ENCODE measurements around the gene UBE4B. TPM values are rescaled to one million over a fixed set of nuclear protein-coding genes. Genes with fewer than 3 reads are reported as not detected.
"Not testable (repeated sequence)": the region's sequence is repeated elsewhere in the genome, so short reads cannot be mapped to it uniquely, and the experiment has no call there.

UBE4B gene
- total and polyA plus RNA-seq, 5 experiments from 2014 or later, result 8.4 to 45.3 (median 10.4) TPM

DNA sequence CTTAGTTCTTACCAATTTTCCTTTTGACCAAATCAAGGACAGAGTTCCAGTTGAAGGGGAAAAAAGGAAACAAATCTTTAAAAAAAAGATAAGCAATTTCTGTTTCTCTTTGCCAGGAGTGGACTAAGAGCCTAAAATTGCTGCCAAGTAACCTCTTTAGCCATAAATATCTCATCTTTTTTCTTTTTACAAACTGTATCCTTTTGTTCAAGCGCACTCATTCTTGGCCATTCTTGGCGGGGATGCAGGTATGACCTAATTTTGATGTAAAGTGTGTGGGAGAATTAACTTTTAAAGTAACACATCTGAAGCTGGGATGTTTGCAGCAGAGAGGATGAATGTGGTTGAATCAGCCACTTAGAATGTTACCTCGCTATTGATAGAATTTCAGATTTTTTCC lies 164.2 kb downstream of the UBE4B start:
- H3K27me3 Mint-ChIP-seq, result peaks cover 0 to 17% (median 9%) of the 10 kb centered on the region in 5 donors
- H3K4me3 Mint-ChIP-seq, result no peak overlapping the region
- POLR2A ChIA-PET, result no interaction called here
- H3K27ac Mint-ChIP-seq, result peak overlapping the region in 1 of 10 donors; percentile 11
- DNase-seq, result no peak
- H3K36me3 Mint-ChIP-seq, result no peaks in the 10 kb centered on the region
- ATAC-seq, result no peak
- H3K9me3 Mint-ChIP-seq, result no peaks in the 10 kb centered on the region
- peaks cover 0 to 2% (median 0%) of the 10 kb centered on the region in 4 donors for H3K4me1 Mint-ChIP-seq

DNA sequence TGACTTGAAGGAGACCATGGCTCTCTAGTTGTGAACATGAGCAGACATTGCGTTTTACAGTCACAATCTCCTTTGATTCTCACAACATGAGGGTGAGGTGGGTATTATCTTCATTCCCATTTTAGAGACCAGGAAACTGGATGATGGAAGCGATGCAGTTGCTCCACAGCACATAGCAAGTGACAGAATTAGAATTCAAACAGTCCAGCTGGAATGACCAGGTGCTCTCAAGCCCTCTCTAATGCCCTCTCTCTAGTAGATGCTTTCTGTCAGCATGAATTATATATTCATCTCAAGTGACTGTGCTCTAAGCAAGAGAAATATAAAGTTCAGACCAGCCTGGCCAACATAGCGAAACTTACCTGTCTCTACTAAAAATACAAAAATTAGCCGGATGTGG lies 167.9 kb downstream of the UBE4B start:
- POLR2A ChIA-PET, result no interaction called here
- no peaks in the 10 kb centered on the region for H3K9me3 Mint-ChIP-seq
- H3K27ac Mint-ChIP-seq, result no peak overlapping the region
- no peaks in the 10 kb centered on the region for H3K36me3 Mint-ChIP-seq
- H3K4me3 Mint-ChIP-seq, result no peak overlapping the region
- H3K4me1 Mint-ChIP-seq, result no peaks in the 10 kb centered on the region
- ATAC-seq, result no peak
- peaks cover 0 to 11% (median 0%) of the 10 kb centered on the region in 5 donors for H3K27me3 Mint-ChIP-seq
- DNase-seq, result no peak

DNA sequence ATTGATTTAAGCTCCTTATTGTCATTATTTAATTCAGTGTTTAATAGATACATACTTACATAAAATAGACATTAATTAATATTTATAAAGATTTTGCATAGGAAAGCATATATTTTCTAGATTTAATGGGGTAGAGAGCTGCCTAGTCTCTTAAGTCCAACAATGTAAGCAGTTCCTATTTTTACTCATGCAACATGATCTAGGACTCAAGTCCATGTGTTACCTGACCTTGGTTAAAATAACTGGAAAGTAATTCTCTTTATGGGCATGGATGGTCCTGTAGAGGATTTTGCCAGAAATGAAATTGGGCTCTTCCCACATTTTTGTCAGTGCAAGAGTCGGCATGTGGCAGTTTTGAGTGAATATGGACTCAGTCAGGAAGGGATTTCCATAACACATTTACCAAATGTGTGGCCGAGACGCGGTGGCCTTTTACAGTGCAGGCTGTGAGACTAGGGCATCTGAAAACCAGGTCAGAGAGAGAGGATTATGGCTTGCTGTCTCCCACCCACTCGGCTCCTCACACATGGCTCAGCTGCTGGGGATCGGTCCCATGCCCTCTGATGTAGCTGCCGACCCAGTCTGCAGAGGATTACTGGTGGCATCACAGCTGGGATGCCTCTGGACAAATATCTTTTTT lies 171.4 kb downstream of the UBE4B start:
- POLR2A ChIA-PET, result no interaction called here
- Mint-ChIP-seq H3K9me3 (no peaks in the 10 kb centered on the region), H3K4me3 (no peak overlapping the region), H3K36me3 (no peaks in the 10 kb centered on the region), H3K27ac (no peak overlapping the region), H3K27me3 (peaks cover 0 to 11% (median 2%) of the 10 kb centered on the region in 5 donors), H3K4me1 (peaks cover 0 to under 1% (median 0%) of the 10 kb centered on the region in 4 donors)
- DNase-seq, result no peak
- ATAC-seq, result no peak

DNA sequence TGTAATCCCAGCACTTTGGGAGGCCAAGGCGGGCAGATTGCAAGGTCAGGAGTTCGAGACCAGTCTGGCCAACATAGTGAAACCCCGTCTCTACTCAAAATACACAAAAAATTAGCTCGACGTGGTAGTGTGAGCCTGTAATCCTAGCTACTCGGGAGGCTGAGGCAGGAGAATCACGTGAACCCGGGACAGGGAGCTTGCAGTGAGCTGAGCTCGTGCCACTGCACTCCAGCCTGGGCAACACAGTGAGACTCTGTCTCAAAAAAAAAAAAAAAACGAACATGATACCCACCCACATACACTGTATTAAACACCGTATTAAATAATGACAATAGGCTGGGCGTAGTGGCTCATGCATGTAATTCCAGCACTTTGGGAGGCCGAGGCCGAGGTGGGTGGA lies 172.4 kb downstream of the UBE4B start:
- H3K27ac Mint-ChIP-seq, DNase-seq, H3K4me3 Mint-ChIP-seq, H3K36me3 Mint-ChIP-seq, ATAC-seq, H3K9me3 Mint-ChIP-seq: not testable (repeated sequence)
- Mint-ChIP-seq H3K27me3 (peaks cover 0 to 12% (median 3%) of the 10 kb centered on the region in 5 donors), H3K4me1 (peaks cover 4 to 10% (median 7%) of the 10 kb centered on the region in 4 donors)
- POLR2A ChIA-PET, result interaction anchor here (0.6 kb wide), 1 partner anchor 1274 kb away, joined by 4 read pairs; the partner anchor contains the start of gene DISP3

DNA sequence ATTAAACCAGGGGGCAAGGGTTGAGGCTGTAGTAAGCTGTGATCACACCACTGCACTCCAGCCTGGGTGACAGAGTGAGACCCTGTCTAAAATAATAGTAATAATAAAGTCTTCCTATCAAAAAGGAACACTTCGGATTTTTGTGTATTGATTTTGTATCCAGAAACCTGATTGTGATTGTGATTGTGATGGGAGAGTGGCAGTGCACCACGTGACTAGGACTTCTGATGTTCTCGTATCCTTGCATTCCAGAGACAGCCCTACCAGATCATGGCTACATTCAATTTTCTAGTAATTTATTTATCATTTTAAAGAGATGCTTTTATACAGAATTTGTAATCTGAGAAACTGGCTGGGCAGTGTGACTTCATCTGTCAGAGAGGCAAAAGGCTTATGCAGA lies 175.1 kb downstream of the UBE4B start:
- H3K27ac Mint-ChIP-seq, result no peak overlapping the region
- H3K4me3 Mint-ChIP-seq, result no peak overlapping the region
- no peaks in the 10 kb centered on the region for H3K36me3 Mint-ChIP-seq
- no peaks in the 10 kb centered on the region for H3K9me3 Mint-ChIP-seq
- POLR2A ChIA-PET, result no interaction called here
- peaks cover 8 to 25% (median 20%) of the 10 kb centered on the region in 4 donors for H3K4me1 Mint-ChIP-seq
- peaks cover 0 to 7% (median 3%) of the 10 kb centered on the region in 5 donors for H3K27me3 Mint-ChIP-seq
- DNase-seq (no peak), ATAC-seq (no peak)

DNA sequence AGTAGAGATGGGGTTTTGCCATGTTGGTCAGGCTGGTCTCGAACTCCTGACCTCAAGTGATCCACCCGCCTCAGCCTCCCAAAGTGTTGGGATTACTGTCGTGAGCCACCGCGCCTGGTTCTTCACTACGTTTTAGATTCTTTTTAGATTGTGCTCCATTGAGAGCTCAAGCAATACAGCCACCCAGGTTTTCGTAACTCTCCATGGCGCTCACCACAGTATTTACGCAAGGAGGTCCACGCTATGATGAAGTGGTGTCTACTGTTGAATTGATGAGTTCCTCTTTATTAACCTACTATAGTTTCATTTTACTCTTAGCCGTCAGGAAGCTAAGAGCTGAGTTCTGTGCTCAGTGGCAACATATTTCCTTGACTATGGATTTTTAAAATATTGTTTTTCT lies 175.8 kb downstream of the UBE4B start:
- H3K9me3 Mint-ChIP-seq, result no peaks in the 10 kb centered on the region
- no peaks in the 10 kb centered on the region for H3K36me3 Mint-ChIP-seq
- POLR2A ChIA-PET, result interaction anchor here (0.8 to 1.0 kb wide), 3 partner anchors 20 to 286 kb away, joined by 3 read pairs; no protein-coding TSS in a partner anchor
- H3K4me3 Mint-ChIP-seq, result peak overlapping the region in 6 of 10 donors; percentile 7 to 91 (median 29)
- ATAC-seq, result no peak
- H3K27me3 Mint-ChIP-seq, result peaks cover 0 to 7% (median 2%) of the 10 kb centered on the region in 5 donors
- no peak overlapping the region for H3K27ac Mint-ChIP-seq
- DNase-seq, result no peak
- H3K4me1 Mint-ChIP-seq, result peaks cover 8 to 30% (median 21%) of the 10 kb centered on the region in 4 donors

DNA sequence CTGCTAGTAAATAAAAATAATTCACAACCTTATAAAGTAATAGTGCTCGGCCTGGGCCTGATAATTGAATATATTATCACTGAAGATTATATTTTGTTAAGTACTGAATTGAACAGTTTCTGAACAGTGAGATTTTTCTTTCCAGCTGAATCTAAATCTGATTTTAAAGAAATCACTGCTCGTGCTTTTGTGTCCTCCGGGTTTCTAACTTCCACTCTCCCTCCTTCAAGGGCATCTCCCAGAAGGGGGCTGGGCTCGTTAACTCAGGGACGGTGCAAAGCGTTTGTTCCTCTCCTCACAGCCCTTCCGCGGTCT lies 176.8 kb downstream of the UBE4B start:
- H3K9me3 Mint-ChIP-seq, result no peaks in the 10 kb centered on the region

DNA sequence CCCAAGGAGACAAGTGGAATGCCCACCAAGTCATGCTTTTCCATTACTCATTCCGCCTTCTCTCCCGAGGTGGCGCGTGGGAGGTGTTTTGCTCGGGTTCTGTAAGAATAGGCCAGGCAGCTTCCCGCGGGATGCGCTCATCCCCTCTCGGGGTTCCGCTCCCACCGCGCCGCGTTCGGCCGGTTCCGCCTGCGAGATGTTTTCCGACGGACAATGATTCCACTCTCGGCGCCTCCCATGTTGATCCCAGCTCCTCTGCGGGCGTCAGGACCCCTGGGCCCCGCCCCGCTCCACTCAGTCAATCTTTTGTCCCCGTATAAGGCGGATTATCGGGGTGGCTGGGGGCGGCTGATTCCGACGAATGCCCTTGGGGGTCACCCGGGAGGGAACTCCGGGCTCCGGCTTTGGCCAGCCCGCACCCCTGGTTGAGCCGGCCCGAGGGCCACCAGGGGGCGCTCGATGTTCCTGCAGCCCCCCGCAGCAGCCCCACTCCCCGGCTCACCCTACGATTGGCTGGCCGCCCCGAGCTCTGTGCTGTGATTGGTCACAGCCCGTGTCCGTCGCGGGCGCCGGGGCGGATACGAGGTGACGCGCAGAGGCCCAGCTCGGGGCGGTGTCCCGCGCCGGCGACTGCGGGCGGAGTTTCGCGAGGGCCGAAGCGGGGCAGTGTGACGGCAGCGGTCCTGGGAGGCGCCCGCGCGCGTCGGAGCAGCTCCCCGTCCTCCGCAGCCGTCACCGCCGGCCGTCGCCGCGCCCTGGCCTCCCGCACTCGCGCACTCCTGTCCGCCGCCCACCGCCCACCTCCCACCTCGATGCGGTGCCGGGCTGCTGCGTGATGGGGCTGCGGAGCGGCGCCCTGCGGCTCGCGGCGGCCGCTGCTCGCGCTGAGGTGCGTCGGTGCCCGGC lies 177.4 kb downstream of the UBE4B start, which contains the start of gene KIF1B:
TSS of gene KIF1B (plus strand) at position 666 of the 906 bp plus-strand sequence. CDS start 21,759 bp downstream, outside the sequence.
- Mint-ChIP-seq H3K4me1 (peaks cover 8 to 31% (median 22%) of the 10 kb centered on the region in 4 donors), H3K27ac (peak within 1 kb of the TSS; percentile 19 to 90 (median 75)), H3K9me3 (no peaks in the 10 kb centered on the region), H3K36me3 (no peaks in the 10 kb centered on the region), H3K27me3 (peaks cover 0 to 7% (median 2%) of the 10 kb centered on the region in 5 donors), H3K4me3 (peak within 1 kb of the TSS; percentile 84 to 93 (median 88))
- DNase-seq (peak; percentile 92 to 99 (median 96)), ATAC-seq (peak; percentile 97 to 99)
- POLR2A ChIA-PET, result interaction anchor here (0.6 to 1.3 kb wide), 6 partner anchors 22 to 347 kb away, joined by 3 to 7 read pairs (median 4); partner anchors contain the start of genes CENPS, LZIC, NMNAT1 and PGD

More for the DNA sequence above, 176.8 kb downstream of the UBE4B start:
- H3K4me3 Mint-ChIP-seq, result peak overlapping the region; percentile 84 to 93 (median 88)
- peaks cover 0 to 7% (median 2%) of the 10 kb centered on the region in 5 donors for H3K27me3 Mint-ChIP-seq
- POLR2A ChIA-PET, result interaction anchor here (0.8 to 1.3 kb wide), 5 partner anchors 22 to 266 kb away, joined by 3 to 5 read pairs (median 3); partner anchors contain the start of genes CENPS, LZIC and NMNAT1
- H3K27ac Mint-ChIP-seq, result peak overlapping the region in 8 of 10 donors; percentile 8 to 90 (median 68)
- peaks cover 8 to 31% (median 22%) of the 10 kb centered on the region in 4 donors for H3K4me1 Mint-ChIP-seq
- DNase-seq, result no peak
- ATAC-seq, result no peak
- H3K36me3 Mint-ChIP-seq, result no peaks in the 10 kb centered on the region

DNA sequence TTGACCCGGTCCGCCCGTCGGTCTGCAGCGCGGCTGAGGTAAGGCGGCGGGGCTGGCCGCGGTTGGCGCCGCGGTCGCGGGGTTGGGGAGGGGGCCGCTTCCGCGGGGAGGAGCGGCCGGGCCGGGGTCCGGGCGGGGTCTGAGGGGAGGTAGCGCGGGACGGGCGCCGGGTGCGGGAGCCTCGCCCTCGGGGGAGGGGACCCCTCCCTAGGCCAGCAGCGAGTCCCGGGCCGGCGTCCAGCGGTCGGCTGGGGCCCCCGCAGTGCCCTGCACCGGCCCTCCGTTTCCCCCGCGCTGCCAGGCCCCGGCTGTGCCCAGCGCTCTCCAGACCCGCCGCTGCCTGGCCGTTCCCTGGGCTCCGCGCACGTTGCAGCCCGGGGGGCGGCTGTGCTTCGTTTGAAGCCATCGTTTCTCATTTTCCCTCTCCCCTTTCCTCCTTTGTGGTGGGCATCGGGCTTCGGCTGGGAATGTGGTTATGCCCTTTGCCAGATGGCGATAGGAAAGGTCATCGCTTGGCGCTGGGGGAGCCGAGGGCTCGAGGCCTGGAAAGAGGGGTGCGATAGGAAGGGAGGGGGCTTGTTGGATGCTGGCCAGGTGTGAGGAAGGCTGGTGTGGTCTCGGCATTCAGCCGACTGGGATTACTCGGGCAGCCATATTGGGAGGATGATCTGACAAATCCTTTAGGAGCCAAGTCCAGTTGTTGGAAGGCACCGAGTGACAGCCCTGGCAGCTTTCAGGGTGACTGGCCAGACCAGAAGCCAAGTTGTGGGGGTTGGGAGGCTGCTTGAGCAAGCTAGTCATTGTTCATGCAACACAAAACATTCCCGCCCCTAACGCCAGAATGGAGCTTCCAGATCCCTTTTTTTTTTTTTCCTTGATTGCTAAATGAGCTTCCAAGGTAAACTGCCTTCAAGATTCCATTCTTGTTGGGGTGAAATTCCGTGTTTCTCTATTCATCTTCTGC lies 178.4 kb downstream of the UBE4B start:
- Mint-ChIP-seq H3K9me3 (no peaks in the 10 kb centered on the region), H3K4me3 (peak overlapping the region; percentile 50 to 89 (median 72)), H3K4me1 (peaks cover 11 to 34% (median 26%) of the 10 kb centered on the region in 4 donors), H3K27me3 (peaks cover 0 to 7% (median 2%) of the 10 kb centered on the region in 5 donors), H3K36me3 (no peaks in the 10 kb centered on the region), H3K27ac (peak overlapping the region in 9 of 10 donors; percentile 23 to 89 (median 64))
- ATAC-seq (peak in 1 of 2 donors; percentile 5), DNase-seq (peak in 2 of 10 donors; percentile 15 to 20)
- POLR2A ChIA-PET, result interaction anchor here (1.0 kb wide), 1 partner anchor 188 kb away, joined by 7 read pairs; the partner anchor contains the start of gene PGD

DNA sequence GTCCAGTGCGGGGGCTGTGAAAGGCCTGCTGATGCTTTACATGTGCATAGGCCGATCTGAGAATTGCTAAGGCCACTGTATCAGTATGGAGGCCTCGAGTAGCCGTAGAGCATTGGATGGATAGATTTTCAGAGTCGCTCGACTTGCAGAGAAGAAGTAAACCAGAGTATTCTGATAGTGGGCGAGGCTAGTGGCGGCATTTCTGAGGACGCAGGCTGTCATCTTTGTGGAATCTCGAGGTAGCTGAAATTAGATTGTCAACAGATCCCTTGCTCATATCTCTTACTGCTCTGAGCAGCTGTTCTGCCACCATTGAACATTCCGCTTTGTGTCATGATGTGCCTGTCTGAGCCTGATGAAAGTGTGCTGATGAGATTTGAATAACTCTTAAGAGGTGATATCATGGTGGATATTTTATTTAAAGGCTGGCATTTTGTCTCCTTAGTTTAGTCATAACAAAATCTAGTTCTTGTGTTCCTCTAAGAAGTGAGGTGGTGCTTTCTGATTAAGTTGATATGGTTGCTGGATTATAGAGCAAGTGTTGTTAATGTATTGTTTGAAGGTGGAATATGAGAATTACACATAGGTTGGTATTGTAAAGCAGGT lies 179.2 kb downstream of the UBE4B start:
- POLR2A ChIA-PET, result no interaction called here
- Mint-ChIP-seq H3K4me1 (peaks cover 11 to 41% (median 31%) of the 10 kb centered on the region in 4 donors), H3K27me3 (peaks cover 0 to 3% (median 2%) of the 10 kb centered on the region in 5 donors), H3K4me3 (peak overlapping the region; percentile 50 to 89 (median 72)), H3K36me3 (no peaks in the 10 kb centered on the region), H3K27ac (peak overlapping the region; percentile 3 to 89 (median 64)), H3K9me3 (no peaks in the 10 kb centered on the region)
- DNase-seq (no peak), ATAC-seq (no peak)

DNA sequence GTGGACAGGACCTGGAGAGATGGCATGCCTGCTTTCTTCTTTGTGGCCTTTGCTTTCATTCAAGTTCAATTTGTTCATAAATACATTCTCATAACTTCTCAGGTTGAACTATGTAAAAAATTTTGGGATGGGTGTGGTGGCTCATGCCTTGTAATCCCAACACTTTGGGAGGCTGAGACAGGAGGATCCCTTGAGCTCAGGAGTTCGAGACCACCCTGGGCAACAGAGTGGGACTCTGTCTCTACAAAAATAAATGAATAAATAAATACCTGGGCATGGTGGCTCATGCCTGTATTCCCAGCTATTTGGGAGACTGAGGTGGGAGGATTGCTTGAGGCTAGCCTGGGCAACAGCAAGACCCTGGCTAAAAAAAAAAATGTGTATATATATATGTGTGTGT lies 179.7 kb downstream of the UBE4B start:
- POLR2A ChIA-PET, result no interaction called here
- Mint-ChIP-seq H3K27ac (peak overlapping the region in 5 of 10 donors; percentile 3 to 88 (median 64)), H3K9me3 (no peaks in the 10 kb centered on the region), H3K4me3 (peak overlapping the region in 8 of 10 donors; percentile 60 to 89 (median 74)), H3K4me1 (peaks cover 11 to 42% (median 31%) of the 10 kb centered on the region in 4 donors), H3K36me3 (no peaks in the 10 kb centered on the region), H3K27me3 (peaks cover 0 to 3% (median 2%) of the 10 kb centered on the region in 5 donors)
- DNase-seq (no peak), ATAC-seq (no peak)

Measured in naive thymus-derived CD8-positive, alpha-beta T cell (primary cell).